Fibroblast of the conjunctiva (primary cell): ENCODE data around the gene NCKAP1.

ENCODE experiments used
- DNase-seq: peaks from one replicate; pipeline ENCODE4 v3.0.0-alpha.2; 2010; ENCODE audit warnings: low read depth

The NCKAP1 gene

DNA sequence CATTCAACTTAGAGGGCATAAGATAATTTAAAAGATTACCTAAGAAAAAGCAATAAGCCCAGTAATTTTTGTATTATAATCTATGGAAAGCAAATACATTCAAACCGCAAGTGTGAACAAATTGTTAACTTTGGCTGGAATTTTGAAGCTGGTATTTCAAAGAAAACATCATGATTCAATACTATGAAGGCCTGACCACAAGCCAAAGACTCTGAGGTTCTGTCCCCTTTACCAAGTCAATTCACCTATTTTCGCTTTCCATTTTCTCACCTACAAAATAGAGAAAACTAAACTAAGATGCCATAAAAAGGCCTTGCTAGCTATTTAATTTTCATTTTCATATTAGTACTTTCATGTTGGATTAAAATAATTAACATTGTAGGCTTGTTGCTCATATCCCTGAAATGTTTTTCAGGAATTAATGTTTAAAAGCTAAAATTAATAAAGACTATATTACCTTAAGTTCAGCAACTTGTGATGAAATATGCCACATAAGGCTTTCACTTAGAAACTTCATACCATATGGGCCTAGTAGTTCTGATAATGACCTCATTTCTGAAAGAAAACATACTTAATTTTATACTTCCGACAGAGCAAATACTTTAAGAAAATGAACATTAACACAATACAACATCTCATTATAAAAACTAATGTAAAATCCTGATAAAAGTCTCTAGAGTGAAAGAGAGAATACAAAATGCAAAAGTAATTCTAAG, 86.2 kb downstream of the NCKAP1 start:
- no peak for DNase-seq

DNA sequence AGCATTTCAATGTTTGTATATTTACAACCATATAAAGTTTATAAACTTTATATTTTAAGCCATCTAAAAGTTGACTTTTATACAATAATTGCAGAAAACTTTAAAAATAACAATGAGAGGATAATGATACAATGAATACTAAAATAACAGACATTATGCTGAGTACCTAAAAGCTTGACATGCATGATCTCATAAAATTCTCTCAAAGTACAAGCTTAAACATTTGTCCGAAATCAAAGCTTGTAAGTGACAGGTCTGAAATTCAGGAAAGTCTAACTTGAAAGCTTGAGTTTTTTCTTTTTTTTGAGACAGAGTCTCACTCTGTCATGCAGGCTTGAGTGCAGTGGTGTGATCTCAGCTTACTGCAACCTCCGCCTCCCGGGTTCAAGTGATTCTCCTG, 87.7 kb downstream of the NCKAP1 start:
- no peak for DNase-seq

DNA sequence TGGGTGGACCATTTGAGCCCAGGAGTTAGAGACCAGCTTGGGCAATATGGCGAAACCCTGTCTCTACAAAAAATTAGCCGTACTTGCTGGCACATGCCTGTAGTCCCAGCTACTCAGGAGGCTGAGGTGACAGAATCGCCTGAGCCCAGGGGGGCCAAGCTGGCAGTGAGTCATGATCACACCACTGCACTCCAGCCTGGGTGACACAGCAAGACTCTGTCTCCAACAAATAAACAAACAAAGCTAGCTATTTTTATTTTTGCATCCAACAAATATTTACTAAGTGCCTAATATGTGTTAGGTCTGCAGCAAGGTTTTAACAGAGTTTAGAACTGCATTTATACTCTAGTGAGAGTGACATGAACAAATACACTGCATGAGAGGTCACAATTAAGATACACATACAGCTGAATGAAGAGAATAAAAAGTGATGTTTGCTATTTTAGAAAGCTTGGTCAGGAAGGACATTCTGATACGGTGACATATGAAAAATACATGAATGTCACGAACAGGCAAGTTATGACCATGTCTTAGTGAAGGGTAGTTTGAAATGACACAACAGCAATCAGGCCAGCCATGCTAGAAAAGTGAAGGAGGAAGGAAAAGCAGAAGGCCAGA, 88.6 kb downstream of the NCKAP1 start:
- no peak for DNase-seq

DNA sequence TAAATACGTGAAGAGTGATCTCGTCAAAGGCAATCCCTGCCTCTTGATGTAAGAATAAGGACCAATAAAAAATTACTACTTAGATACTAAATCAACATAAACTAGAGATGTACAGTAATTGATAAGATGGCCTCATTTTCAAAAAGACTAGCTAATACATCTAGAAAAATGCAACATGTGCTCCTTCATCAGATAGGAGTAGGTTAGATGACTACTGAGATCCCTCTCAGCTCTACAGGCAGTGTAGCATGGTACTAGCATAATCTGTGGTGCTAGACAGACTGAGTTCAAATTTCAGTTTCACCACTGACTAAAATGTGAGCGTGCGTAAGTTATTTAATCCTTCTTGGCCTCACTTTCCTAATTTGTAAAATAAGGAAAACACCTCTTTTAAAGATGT, 89.2 kb downstream of the NCKAP1 start:
- no peak for DNase-seq

DNA sequence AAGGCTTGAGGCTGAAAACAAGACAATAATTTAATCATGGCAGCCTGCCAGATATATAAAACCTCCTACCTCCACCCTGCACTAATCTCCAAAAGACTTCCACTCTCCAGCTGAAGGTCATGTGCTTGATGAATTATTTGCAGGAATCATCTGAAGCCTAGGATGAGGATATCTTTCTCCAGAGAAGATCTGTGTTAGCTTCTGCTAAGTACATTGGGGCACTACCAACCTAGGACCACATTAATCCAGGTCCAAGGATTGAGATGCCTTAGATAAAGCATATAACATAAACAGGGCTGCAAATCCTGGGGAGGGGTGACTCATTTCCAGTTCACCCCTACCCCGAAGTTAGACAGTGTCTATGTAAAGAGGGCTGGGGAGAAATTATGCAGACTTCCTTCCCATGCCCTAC, 91.3 kb downstream of the NCKAP1 start:
- no peak for DNase-seq

DNA sequence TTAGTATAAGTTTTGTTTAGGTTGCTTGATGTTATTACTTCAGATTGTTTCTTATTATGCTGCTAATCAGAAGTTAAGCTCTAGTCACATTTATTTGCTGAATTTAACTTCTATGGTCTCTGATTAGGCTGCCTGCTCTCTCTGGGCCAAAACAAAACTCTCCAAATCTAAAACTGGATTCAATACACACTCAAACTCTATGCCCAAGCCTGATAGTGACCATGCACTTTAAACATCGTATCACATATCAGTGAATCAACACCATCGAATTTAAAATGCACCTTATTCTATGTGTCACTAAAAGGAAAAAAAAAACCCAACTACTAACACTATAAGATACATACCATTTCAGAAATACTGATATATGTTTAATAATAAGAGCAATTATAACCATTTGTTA, 94.9 kb downstream of the NCKAP1 start:
- no peak for DNase-seq

DNA sequence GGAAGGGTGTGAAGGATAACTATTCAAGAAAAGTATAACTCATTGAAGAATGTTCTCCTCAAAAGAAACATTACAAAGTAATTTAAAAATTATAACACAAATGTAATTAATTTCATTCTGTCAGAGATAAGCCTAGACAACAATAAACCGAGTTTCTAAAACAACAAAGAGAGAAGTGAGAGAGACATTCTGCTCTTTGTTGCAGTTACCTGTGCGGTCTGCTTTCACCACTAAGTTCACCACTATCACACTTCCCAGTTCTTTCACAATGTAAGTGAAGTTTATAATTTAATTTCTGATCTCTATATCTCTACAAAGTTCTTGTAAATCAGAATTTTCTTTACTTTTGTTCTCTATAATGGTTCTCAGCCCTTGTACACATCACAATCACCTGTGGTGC, 95.5 kb downstream of the NCKAP1 start:
- DNase-seq, result no peak

DNA sequence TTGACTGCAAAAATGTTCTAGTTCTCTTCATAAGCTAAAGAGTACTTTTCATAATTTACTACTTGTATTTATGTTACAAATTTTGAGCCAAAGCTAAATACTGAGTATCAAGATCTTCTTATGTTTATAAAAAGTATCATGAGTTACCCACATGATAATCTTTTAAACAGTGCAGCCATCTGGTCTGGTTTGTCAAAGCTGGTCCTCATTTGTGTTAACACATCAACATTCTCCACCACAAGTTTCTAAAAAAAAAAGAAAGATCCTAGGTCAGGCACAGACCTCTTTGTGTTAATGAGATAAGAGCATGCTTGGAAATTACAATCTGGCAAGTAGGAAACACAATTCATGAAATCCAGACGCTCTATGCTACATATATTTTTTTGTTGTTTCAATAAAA, 96.3 kb downstream of the NCKAP1 start:
- DNase-seq, result peak; percentile 24

DNA sequence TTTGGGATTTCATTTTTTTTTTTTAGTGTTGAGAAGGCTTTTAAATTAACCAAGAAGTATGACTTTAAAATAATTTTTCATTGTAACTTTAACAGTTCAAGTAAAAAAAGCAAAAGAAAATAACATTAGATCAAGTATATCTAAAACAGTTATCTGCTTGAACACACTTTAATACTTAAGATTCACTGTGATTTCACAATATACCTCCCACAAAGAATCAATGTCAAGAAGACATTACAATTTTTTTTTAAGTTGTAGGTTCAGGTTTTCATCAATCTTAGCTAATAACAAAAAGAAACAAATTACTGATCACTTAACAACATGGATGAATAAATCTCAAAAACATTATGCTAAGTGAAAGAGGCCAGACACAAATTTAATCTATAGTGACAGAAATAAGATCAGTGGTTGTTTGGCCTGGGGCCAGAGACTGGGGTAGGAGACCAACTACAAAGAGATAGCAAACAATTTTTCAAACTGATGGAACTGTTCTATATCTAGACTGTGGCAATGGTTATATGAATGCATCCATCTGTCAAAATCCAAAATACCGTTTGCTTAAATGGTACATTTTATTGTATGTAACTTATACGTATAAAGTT, 97.0 kb downstream of the NCKAP1 start:
- no peak for DNase-seq

DNA sequence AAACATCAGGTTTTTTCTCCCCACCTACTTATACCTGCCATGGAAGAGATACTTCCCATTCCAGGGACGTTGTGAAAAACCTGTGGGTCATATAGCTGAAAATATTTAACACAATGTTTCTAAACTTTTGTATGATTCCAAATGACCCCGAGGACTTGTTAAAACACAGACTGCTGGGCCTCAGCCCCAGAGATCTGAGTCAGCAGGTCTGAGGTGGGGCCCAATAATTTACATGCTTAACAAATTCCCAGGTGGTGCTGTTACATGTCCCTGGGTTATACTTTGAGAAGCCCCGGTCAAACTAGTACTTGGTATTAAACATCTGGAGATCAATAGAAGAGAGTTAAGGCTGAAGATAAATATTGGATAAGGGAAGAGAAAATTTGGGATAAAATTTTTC, 100.4 kb downstream of the NCKAP1 start:
- no peak for DNase-seq

DNA sequence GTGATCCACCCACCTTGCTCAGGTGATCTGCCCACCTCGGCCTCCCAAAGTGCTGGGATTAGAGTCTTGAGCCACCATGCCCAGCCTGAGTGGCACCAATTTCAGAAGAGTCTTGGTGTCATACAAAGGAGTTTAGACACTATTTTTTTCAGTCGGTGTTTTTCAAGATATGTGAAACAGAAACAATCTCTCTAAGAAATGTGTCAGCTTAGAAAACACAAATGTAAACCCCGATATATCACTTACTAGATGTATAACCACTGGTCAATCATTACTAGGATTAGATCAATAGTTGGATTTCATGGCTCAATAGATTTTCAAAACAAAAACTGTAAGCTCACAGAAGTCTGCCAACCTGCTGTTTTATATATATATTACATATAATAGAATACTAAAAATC, 104.6 kb downstream of the NCKAP1 start:
- DNase-seq, result no peak

DNA sequence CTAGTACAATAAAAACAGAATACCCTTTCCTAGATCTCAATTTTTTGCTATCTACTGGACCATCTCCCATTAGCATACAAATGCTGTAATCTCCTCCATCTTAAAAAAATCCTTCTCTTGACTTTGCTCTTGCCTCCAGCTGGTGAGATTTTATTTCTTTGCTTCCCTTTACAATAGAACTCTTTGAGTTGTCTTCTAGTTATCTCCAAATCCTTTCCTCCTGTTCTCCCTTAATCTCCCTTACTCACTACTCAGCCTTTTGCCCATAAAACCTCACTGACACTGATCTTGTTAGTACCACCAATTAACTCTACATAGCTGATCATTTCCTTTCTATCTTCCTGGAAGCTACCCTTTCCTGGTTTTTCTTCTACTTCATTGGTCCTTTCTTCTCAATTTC, 108.3 kb downstream of the NCKAP1 start:
- DNase-seq, result no peak

DNA sequence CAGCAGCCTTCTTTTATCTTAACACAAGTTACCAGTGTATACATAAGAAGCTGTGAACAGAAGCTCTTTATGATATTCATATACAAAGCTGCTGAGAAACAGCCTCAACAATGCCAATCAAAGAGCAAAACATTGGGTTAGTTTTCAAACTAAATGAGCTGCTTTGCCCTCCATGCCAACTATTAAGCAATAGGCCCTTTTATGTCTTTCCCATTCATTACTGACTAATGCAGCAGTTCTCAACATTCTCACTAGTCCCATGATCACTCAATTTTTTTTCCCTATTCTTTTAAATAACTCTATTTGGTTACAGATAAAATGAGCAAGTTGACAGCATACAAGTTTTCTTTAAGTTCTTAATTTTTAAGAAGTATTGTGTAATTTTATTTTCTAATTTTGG, 114.0 kb downstream of the NCKAP1 start:
- no peak for DNase-seq

DNA sequence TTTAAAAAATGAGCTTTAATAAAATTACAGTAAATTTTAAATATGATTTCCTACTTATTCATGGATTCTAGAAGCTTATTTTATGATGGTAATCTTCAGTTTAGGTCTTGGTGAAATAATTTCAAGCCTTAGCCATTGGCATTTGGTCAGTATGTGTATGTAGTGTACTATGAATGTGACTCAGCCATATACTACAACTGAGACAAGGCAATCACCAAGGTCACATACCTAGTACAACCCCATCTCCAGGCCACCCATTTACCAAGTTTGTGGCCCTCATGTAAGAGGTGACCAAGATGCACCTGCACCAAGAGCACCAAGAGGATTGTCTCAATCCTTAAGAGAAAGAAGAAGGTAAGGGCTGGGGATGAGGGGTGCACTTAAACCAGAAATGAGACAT, 117.0 kb downstream of the NCKAP1 start:
- no peak for DNase-seq

DNA sequence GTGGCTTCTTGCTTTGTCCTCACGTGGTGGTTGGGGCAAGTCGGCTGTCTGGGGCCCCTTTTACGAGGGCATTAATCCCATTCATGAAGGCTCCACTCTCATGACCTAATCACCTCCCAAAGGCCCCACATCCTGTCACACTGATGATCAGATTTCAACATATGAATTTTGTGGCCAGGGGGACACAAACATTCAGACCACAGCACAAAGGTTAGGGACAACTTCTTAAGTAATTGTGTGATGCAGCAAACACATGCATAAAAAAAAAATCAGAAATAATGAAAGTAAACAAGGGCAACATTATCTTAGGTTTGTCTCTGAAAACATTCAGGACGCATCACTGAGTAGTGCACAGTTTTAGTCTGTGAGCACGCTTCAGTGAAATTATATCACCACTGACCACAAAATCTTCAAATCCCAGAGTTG, 117.6 kb downstream of the NCKAP1 start:
- DNase-seq, result no peak

DNA sequence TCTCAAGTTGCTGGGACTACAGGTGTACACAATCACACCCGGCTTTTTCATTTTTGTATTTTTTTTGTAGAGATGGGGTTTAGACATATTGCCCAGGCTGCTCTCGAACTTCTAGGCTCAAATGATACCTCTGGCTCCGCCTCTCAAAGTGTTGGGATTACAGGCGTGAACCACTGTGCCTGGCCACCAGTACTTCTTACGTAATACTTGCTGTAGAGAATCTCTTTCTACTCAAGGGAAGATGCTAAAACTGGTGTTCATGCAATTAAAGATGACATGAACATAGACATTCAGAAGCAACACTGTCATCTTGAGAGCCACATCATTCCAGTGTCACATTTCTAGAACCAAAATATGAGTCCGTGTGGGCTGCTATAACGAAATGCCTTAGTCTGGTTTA, 118.2 kb downstream of the NCKAP1 start:
- no peak for DNase-seq

DNA sequence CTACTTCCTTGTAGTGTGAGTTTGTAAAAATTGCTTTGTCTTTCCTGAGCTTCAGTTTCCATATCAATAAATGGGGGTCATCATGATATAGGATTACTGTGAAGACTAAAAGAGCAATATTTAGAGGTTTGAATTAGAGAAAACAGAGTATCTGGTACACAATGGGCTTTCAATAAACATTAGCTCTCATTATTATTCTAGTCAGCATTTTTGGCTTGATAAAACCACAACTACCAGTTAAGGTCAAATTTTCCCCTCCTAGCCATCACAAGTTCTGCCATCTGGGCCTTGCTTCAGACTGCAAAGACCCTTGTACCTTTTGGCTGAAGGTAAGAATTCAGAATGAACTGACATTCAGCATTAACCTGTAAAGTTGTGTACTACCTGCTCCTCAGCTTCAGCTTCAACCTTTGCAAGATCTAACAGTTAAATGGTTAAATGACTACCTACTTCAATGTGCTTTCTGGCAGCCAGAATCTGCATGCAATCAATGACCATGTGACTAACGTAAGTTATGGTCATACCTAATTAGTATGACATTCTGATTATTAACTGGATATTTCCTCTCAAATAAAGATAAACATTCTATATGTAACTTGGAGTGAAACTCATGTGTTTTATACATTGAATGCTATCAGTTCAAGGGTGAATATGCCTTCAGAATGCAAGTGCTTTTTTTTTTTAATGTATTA, 119.2 kb downstream of the NCKAP1 start:
- DNase-seq, result no peak

DNA sequence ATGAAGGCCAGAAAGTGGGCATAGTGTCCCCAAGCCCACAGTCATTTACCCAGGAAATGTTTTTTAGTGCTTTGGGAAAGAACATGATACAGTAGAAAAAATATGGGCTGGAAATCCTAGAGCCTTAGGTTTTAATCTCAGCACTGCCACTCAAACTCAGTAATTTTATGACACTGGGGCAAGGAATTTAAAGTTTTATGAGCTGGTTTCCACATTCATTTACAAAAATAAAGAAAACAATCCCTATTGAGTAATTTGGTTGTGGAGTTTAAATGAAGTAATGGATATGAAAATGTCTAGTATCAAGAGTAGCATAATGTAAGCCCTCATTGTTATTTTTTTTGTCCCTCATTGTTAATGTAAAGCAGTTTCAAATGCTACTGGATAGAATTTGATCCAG, 120.3 kb downstream of the NCKAP1 start:
- DNase-seq, result no peak

DNA sequence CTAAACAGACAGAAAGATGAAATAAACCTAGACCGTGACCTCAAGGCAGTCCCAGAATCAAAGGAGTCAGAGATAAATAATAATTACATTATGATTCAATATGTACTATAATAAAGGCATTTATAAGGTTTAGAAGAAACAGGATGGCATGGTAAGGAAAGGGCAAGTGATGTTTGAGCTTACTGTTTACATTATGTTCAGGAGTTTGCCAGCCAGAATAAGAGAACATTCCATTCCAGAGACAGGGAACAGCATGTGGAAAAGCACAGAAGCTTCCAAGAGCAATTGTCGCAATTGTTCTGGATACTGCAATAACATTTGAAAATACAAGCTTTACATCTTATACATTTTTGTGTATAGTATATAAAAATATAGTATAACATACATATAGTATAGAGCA, 121.8 kb downstream of the NCKAP1 start:
- no peak for DNase-seq

DNA sequence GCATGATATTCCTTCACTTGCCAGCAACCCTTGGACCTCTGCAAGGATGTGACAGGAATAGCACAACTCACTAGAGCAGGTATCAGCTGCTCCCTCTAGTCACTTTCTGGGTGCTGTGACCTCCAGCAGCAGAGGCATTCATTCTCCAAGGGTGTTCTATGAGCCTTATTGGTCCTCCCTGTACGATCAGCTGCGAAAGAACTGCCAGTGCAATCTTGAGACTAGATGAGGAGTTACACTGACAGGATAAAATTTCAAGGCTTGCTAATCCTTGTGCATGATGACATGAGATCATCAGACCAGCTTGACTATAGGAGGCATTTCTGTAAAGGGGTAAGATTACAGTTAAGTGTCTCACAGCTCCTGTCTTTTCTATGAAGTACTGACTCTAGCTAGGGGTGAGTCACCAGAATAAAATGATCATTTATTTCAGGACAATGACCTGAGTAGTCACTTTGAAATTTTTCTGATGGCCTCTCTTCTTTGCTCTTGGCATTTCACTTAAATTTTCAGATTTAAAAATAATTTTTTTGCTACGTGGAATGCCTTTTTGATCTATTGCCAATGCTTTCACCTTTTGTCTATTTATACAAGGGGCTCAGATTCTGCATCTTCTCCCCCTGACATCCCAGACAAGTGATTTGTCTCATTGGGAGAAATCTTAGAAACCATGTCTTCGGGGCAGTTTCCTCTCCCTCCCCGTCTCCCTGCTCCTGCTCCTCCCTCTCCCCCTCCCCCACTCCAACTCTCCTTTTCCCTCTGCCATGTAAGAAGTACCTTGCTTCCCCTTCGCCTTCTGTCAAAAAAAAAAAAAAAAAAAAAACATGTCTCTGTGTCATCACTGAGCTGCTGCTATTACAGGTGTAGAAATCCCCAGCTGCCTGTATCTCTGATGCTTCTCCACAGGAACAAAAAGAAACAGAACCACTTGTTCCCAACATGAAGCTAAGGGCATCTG, 122.6 kb downstream of the NCKAP1 start:
- peak; percentile 59 for DNase-seq

DNA sequence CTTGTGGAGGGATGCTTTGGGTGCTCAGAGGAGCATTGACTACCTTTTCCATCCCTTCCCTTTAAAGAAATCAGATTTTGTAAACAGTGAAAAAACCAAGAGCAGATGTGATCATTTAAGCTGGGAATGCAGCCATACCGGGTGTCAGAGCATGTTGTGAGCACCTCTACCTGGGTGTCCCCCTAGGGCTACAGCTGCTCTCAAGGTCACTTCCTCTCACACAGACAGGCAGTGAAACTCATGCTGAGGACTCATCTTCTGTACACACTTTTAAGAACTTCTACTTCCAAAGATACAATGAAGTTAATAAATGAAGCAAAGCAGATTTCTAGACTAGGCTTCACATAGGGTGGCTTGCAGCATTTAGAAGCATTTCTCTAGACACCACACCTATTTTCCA, 123.4 kb downstream of the NCKAP1 start:
- DNase-seq, result no peak

DNA sequence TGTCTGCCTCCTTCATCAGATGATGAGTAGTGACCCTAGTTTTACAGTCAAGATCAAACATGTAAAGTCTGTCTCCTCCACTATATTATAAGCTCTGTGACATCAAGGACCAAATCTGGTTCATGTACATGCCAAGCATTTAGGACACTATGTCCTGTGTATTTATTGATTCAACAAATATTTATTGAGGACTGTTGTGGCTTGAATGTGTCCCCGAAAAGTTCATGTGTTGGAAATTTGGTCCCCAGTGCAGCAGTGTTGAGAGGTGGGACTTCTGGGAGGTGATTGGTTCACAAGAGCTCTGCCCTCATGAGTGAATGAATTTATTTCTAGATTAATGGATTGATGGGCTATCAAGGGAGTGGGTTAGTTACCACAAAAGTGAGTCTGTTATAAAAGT, 125.2 kb downstream of the NCKAP1 start:
- DNase-seq, result no peak
